Embryonic facial prominence (tissue), 1 donor: ENCODE measurements around the gene FTO.
"Not testable (repeated sequence)": the region's sequence is repeated elsewhere in the genome, so short reads cannot be mapped to it uniquely, and the experiment has no call there.

ENCODE experiments used
- DNase-seq: peaks from one replicate; pipeline ENCODE4 v3.0.0-alpha.2; 2016; ENCODE audit errors: extremely low spot score

The FTO gene

GRCh38 chr16:53703590-53704444 lies at the start of gene FTO, which contains the start of gene RPGRIP1L:
TSS of gene FTO (plus strand) at chr16:53704156.
TSS of gene RPGRIP1L (minus strand) at chr16:53703859. CDS start at chr16:53700723, 3,136 bp downstream.
- peak; percentile 99 for DNase-seq

GRCh38 chr16:53654946-53655345 lies 49.0 kb upstream of the FTO start:
- DNase-seq = no peak

GRCh38 chr16:53662072-53662471 lies 41.9 kb upstream of the FTO start:
- no peak for DNase-seq

GRCh38 chr16:53664724-53665345 lies 39.1 kb upstream of the FTO start:
- no peak for DNase-seq

- peak; percentile 47 for DNase-seq
Measured at GRCh38 chr16:53666786-53667415, 37.1 kb upstream of the FTO start.

- no peak for DNase-seq
Measured at GRCh38 chr16:53668869-53669268, 35.1 kb upstream of the FTO start.

GRCh38 chr16:53672461-53672860 lies 31.5 kb upstream of the FTO start:
- DNase-seq = no peak

GRCh38 chr16:53673189-53673588 lies 30.8 kb upstream of the FTO start:
- DNase-seq = no peak

GRCh38 chr16:53678155-53678554 lies 25.8 kb upstream of the FTO start:
- no peak for DNase-seq

GRCh38 chr16:53678756-53679343 lies 25.1 kb upstream of the FTO start:
- DNase-seq = no peak

GRCh38 chr16:53680756-53681155 lies 23.2 kb upstream of the FTO start:
- DNase-seq = no peak

- DNase-seq = no peak
Measured at GRCh38 chr16:53681354-53681753, 22.6 kb upstream of the FTO start.

GRCh38 chr16:53685334-53685733 lies 18.6 kb upstream of the FTO start:
- not testable (repeated sequence) for DNase-seq

GRCh38 chr16:53686710-53687109 lies 17.2 kb upstream of the FTO start:
- no peak for DNase-seq

- no peak for DNase-seq
Measured at GRCh38 chr16:53689636-53690035, 14.3 kb upstream of the FTO start.

GRCh38 chr16:53690771-53691170 lies 13.2 kb upstream of the FTO start:
- no peak for DNase-seq

GRCh38 chr16:53692146-53692545 lies 11.8 kb upstream of the FTO start:
- no peak for DNase-seq

GRCh38 chr16:53693320-53693719 lies 10.6 kb upstream of the FTO start:
- DNase-seq = no peak

- DNase-seq = no peak
Measured at GRCh38 chr16:53695070-53695469, 8.9 kb upstream of the FTO start.

GRCh38 chr16:53698271-53698670 lies 5.7 kb upstream of the FTO start:
- not testable (repeated sequence) for DNase-seq

GRCh38 chr16:53704445-53704813 lies 473 bp downstream of the FTO start:
- DNase-seq = no peak

GRCh38 chr16:53707671-53708070 lies 3.7 kb downstream of the FTO start:
- DNase-seq = no peak
